Measurements from ENCODE around the gene MAN1C1.

Gene MAN1C1

DNA sequence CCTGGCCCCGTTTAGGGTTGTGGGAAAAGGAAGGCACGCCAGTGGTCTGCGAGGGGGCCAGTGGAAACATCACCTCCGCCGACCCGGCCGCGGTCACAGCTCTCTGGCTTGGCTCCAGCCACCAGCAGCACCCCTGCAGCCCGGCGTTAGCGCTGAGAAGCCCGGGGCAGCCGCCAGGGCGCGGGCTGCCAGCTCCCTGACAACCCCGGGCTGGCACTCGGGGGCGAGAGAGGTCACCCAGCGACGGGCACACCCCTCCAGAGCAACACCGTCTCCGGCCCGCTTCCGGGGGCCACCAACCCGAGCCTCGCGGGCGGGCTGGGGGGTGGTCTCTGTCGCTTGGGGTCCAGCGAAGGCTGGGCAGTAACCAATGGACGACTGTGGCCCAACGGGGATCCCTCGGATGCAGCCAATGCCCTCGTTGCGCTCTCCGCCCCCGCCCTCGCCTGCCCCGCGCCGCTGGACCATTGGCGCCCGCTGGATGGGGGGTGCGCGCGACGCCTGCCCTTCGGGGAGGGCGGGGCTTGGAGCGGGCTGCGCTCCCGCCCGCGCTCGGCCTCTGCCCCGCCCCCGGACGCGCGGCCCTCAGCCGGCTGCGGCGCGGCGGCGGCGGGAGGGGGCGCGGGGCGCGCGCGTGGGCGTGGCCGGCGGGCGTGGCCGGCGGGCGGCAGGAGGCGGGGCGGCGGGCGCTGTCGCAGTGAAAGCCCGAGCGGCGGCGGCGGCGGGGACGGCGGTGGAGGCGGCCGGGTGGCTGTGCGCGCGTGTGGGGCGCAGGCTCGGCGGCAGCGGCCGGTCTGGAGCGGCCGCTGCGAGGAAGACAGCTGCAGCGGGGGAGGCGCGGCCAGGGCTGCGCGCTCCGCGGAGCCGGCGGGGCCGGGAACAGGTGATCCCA lies at the start of gene MAN1C1:
Gene MAN1C1 (plus strand): TSS at position 697 of the 892 bp plus-strand sequence. CDS start 1,007 bp downstream, outside the sequence.
- peak; percentile 87 to 90 for DNase-seq

DNA sequence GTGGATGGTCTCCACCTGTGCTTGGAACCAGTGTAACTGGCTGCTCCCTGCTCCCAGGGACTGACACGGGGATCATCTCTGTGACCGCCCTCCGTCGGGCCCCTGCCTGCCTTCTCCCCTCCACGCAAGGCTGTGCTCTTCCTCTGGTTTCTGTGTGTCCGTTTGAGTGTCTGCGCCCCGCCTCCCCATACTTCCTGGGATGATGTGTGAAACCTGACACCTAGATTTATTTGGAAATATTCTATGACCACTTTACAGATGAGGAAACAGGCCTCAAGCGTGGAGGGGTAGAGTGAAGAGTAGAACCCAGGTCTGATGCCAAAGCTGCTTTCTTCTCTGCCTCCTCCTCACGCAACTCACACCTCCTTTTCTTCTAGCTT lies 48.9 kb upstream of the MAN1C1 start:
- no peak for DNase-seq

DNA sequence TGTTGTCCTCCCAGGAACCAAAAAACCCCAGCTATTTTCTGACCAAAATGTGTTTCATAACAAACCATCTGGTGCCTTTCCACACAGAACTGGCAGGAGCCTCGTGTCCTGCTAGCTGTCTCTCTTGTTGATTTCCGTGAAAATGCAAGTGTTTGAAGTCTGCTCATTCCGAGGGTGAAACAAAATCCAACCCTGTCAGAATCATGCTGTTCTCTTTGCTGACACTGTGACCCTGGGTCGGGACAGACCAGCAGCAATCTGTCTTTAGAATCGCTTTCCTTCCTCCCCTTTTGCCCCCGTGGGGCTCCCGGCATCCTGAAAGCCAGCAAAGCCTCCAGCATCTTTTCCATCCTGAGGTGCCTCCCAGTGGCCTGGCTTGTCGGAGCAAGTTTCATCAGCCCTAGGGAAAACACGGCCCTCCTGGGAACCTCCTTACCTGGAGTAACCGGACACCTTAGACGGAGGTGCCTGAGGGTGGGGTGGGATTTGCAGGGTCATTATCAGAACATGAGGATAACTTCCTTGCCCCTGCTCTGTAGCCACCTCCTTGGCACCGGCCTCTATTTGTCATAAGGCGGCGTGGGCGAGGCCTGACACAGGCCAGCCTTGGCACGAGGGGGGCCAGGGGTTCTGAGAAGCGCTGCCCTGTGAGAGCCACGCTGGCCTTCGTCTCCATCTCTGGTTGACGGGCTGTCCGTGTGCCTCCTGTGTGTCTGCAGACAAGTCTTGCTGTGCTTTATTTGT lies 48.3 kb upstream of the MAN1C1 start:
- no peak for DNase-seq

DNA sequence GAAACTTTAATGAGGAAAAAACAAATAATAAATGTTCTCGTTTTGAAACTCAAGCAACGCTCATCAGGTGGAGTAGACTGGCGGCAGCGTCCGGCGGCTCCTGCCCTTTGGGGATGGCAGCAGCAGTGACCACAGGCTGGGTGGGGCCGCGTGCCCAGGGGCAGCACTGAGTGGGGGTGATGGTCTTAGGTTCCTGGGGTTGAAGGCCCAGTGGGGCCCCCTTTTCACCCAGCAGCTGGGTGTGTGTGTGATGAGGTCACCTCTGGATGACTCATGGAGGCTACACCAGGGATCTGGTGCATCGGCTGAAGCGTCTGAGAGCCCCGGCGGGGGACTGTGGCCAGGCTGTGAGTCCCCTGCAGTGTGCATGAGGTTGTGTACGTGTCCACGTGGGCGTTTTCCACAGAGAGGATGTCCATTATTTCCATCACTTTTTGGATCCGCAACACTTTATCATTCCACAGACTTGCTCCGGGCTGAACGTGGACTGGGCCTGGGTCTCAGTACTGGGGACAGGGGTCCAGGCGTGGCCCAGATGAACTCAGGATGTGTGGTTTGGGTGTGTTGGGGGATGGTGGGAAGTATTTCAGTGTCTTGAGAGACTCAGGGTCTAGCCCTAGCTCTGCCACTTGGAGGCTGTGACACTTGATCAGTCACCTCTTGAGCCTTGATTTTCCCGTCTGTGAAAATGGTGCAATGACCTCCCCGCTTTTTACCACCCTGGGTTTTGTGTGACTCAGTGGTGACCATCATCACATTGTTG lies 47.6 kb upstream of the MAN1C1 start:
- DNase-seq, result no peak

DNA sequence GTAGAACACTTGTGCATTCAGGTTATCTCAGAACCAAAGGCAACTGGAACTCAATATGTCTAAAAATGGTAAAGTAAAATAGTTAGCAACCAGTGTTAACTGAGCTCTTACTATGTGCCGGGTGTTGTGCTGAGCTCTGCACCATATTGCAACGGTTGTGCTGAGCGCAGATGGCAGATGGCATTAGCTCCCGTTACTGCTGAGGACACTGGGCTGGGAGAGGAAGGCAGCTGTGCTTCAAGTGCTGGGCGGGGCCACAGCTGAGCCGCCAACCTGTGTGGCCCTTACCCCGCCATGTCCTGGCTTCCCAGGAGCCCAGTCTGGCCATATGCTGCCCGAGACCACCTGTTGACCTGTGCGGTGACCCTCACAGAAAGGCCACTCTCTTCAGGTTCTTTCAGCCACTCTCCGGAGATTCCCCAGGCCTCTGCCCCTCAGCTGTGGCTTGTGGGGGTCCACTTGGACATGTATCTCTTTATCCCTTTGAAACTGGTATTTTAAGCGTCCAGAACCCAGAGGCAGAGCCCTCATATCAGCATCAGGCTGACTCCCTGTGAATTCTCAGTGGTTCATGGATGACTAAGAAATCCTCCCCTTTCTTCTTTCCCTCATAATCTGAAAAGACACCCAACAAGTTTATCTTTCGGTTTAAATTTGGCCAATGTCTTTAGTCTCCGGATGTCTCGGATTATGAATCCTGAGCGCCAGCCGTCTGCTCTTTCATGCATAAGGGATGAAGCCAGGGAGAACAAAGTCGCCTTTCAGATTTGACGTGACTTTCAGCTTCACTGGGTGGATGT lies 46.8 kb upstream of the MAN1C1 start:
- DNase-seq, result no peak

DNA sequence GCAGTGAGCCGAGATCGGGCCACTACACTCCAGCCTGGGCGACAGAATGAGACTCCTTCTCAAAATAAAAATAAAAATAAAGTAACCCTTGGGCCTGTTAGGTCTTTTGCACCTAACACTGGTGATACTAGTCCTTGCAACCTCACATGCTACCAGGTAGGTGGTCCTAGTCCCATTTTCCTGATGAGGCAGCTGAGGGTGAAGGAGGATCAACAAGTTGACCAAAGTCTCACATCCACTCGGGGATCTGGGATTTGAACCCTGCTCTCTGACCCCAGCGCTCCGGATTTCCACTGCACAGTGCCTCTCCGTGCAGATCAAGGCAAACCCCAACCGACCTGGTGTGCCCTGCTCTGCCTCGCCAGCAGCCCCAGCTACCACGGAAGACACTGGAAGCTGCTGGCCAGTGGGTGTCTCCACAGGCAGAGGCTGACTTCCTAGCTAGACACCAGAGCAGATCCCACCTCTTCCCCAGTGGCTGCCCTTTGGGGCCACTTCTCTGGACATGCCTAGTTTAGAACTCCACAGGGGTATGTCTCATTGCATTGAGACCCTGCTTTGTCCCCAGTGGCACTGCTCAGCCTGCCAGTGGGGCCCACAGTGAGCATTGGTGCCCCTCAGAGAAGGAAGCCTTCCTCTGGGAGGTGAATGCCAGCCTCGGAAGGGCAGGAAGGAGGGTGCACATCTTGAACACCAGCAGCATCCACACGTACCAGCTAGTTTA lies 45.6 kb upstream of the MAN1C1 start:
- no peak for DNase-seq

DNA sequence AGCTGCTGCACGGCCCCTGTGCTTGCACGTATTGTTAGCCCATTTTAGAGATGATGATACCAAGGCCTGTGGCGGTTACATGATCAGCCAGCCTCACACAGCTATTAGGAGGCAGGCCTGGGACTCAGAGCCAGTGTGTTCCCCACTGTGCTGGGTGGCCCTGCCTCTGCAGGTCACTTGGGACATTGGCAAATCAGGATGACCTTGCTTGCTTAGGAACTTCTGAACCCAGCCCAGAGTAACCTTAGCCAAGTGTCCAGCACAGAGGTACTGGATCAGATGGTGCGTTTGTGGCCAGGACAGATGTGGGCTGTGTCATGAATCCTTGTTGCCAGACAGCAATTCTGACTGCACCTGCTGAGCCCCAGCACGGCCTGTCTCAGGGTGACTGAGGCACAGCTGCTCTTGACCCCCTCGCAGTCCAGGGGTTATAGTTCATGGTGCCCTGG lies 45.0 kb upstream of the MAN1C1 start:
- no peak for DNase-seq

DNA sequence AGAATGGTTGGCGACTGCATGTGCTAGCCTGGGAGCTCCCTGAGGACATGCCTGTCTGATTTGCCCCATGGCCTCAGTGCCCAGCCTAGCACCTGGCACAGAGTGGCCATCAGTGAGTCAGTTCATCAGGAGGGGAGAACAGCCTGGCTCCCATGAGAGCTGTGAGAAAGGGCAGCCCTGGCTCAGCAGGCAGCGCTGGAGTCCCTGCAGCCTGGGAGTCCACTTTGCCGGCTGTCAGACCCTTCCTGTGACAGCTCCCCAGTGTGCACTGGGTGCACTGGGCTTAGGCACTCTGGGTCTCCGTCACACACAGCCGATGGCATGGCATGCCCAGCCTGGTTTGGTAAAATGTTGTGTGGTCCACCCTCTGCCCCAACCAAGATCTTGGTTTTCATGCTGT lies 44.5 kb upstream of the MAN1C1 start:
- no peak for DNase-seq

DNA sequence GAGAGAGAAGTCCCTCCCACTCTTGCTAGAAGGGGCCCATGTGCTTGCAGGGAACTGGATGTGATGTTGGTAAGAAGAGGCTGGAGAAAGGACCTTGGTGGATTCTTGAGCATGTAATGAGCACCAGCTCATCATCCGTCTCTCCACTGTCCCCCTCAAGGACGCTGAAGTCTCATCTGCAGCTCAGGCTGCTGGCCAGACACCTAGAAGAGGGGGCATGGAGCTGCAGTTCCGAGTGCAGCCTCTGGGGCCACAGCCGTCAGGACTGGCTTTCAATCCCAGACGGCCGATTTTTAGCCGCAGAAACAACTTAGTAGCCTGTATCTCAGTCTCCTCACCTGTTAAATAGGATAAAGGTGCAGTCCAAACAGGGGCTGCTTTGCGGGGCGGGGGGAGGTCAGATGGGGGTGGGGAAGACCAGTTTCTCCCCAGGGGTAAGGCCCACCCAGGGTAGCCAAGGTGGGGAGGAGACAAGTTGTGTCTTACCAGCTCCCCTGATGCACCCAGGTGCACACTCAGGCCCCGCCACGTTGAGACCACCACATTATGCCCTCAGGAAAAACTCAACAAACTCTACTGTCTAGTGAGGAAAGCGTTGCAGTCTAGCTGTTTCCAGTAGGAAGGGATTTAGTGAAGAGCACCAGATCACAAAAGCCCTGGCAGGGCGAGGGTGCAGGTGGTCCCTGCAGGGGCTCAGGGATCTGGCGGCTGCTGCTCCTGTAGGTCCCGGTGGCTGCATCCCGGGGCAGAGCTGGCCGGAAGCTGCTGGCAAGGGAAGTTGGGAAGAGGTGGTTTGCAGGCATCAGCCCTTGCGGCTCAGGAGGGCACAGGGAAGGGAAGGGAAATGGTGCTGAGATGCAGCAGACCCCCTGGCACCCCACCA lies 43.6 kb upstream of the MAN1C1 start:
- DNase-seq, result peak; percentile 43 to 46

DNA sequence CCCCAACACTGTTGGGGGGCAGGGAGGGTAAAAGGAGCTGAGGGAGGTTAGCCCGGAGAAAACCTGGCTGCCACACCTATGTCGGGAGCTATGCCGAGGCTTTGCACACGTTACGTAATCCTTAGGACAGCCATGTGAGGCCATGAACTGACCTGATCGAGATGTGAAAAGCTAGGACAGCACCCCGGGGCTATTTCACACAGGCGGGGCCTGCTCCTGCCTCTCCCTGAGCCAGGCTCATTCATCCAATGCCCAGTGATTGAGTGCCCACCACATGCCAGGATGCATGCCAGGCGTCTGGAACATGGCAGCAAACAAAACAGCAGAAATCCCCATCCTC lies 43.0 kb upstream of the MAN1C1 start:
- DNase-seq, result no peak

DNA sequence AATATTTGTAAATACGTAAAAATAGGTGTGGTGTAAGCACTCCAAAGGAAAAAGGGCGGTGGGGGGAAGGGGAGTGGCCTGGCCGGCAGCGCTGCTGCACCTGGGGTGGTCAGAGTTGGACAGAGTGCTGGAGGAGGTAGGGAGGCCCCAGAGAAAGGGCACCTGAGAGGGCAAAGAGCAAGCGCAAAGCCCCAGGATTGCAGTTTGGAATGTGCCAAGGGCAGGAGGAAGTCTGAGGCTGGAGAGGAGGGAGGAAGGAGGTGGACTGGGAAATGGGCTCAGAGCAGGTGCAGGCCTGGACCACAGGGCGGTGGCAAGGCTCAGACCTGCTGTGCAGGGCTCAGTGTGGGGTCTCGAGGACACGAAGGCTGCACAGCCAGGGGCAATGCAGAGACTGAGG lies 42.6 kb upstream of the MAN1C1 start:
- no peak for DNase-seq

DNA sequence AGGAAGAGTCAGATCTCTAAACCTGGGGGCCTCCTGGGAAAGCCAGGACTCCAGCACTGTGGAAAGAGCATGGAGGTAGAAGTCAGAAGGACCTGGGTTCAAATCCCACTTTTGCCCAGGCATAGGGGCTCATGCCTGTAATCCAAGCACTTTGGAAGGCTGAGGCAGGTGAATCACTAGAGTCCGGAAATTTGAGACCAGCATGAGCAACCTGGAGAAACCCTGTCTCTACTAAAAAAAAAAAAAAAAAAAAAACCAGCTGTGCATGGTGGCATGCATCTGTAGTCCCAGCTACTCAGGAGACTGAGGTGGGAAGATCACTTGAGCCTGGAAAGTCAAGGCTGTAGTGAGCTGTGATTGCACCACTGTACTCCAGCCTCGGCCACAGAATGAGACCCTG lies 41.4 kb upstream of the MAN1C1 start:
- DNase-seq, result no peak

DNA sequence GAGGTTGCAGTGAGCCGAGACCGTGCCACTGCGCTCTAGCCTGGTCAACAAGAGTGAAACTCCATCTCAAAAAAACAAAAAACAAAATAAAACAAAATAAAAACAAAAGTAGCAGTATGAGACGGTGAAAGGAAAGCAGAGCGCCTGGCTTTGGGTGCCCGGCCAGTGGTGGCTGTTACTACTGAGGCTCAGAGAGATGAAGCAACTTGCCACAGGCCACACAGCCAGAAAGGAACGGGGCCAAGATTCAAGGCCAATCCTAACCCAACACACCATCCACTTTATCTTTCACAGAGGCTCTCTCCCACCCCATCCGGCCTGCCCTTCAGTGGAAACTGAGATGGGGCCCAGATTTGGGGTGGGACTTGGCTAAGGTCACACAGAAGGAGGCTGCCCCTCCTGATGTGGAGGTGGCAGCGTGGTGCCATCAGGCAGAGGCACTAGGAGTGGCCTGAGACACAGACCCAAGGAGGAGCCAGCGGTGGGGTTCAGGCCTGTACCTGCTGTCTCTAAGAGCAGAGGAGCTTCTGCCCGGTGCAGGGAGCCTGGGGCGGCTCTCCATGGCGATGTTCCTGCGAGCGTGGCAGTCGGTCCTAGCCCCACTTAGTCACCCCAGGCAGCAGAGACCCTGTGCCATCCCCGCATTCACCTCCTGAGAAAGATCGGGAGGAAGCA lies 40.0 kb upstream of the MAN1C1 start:
- no peak for DNase-seq

DNA sequence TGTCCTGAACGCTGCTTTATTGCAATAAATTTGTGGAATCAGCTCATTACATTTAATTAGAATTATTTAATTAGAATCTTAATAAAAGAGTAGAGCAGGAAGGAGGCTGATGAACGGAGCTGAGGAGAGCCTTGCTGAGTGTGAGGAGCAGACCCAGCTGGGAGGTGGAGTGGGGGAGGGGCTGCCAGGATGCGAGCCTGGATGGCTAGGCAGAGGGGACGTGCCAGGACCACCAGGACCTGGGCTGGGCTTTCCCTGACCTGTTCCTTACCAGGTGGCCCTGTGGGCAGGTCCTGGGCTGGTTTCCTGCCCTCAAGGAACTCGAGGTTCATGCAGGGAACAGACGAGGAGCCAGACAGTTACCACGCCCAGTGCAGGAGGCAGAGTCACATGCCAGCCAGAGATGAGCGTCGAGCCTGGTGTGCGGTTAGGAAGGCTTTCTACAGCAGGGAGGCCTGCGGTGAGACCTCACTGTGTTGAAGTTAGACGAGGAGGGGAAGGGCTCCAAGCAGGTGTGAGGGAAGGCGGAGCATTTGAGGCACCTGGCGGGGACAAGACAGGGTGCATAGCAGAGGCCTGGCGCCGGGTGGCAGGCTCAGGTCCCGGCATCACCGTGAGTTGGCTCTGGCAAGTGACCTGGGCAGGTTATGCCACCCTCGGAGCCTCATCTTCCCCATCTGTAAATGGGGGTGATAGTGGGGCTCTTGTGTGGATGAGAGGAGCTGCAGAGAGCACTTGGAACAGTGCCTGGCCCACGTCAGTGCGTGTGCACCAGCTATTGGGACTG lies 39.3 kb upstream of the MAN1C1 start:
- no peak for DNase-seq

DNA sequence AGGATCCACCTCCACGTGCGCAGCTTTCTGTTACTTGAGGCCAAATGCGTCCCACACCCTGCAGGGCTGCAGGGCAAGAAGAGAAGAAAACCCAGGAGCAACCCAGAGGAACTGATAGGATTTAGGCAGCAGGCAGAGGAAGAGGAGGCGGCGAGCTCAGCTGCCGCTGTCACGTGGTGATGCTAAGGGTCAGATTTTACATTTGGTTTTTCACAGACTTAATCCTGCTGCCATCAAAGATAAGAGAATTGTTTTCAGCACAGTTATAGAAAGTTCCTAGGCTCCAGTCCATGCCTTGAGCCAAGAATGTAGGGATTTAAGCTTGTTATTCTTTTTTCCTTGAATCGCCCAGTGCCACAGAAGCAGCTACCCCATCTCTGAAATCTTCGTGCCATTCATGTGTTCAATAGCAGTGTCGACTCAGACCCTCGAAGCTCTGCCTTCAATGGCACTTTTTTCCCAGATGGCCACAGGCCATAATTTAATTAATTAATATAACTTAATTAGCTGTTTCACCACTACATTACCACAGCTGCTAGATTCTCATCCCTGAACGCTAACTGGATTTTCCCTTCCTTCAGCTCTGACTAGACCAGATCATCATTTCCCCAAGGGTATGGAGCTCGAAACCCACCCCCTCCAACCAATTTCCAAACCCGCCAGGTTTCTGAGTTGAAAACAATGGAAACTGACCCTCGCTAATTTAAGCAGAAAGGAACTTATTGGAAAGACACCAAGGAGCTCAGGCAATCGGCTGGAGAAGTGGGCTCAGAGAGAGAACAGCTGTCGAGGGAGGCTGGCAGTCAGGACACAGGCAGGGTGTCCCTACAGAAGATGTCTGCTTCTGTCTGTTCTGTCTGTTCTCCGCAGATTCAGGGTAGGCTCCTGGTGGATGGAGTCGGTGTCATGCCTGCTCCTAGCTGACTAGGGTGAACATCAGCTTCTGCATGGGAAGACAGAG lies 37.0 kb upstream of the MAN1C1 start:
- no peak for DNase-seq

DNA sequence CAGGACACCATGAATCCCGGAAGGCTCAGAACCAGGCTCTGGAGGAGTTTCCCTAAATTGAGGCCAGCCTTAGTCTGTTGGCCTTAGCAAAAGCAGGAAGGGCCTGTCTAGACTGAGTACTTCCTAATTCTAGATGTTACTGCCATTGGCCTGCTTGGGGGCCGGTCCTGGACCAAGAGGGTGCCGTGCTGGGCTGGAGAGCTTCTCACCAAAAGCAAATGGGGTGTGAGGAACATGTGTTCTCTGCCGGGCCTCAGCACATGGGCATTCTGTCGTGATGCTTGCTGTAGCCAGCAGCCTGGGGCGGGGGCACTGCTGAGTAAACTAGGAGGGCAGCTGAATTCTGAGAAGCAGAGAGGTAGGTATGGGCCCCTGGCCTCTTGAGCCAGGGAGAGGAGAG lies 35.7 kb upstream of the MAN1C1 start:
- DNase-seq, result no peak

DNA sequence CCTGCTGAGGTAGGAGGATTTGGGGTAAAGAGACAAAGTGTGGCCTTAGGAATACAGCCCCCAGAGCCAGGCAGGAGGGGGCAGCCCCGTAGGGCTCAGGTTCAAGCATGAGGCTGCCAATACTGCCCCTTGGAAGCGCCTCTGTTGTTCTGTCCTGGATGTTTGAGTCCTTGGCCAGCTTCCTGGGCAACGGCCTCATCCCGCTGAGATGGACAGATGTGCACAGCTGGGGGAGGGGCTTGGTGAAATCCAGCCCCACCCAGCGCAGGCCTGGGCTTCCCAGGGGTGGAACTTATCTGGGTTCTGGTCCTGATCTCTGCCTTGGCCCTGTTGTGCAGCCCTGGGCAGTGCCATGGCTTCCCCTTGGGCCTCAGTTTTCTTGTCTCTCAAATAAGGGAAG lies 34.8 kb upstream of the MAN1C1 start:
- no peak for DNase-seq

Data from CD4-positive, alpha-beta T cell treated with Interleukin-1 beta for 1 hour (primary cell).